COLO829 (cell line): Measurements from ENCODE around the gene SRSF6.
"Not testable (repeated sequence)": the region's sequence is repeated elsewhere in the genome, so short reads cannot be mapped to it uniquely, and the experiment has no call there.

Source experiments
- DNase-seq: peaks from one replicate; pipeline ENCODE4 v3.0.0; 2012; ENCODE audit warnings: low spot score

SRSF6 gene

GRCh38 chr20:43477193-43477592 is 19.5 kb downstream of the SRSF6 start:
- no peak for DNase-seq

DNA sequence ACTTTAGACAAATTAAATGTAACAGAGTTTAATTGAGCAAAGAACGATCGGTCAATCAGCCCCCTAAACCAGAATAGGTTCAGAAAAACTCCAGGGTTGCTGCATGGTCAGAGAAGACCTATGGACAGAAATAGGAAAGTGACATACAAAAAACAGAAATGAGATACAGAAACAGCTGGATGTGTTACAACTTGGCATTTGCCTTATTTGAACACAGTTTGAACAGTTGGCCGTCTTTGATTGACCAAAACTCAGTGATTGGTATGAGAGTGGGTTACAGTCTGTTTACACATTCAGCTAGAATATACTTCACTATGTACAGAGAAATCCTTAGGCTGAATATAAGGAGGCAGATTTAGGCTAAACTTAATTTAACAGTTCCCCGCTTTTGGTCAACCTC is 19.9 kb downstream of the SRSF6 start:
- no peak for DNase-seq

DNA sequence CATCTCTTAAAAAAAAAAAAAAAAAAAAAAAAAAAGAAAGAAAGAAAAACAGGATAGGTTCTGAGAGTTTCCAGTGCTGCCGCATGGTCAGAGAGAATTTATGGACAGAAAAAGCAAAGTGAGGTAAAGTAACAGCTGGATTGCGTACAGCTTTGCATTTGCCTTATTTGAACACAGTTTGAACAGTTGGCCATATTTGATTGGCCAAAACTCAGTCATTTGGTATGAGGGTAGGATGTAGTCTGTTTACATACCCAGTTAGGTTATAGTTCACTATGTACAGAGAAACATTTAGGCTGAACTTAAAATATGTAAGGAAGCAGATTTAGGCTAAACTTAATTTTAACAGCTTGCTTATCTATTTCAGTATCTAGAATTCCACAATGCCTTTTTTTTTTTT is 32.3 kb downstream of the SRSF6 start:
- DNase-seq: no peak

GRCh38 chr20:43492101-43492500 is 34.4 kb downstream of the SRSF6 start:
- DNase-seq: no peak

DNA sequence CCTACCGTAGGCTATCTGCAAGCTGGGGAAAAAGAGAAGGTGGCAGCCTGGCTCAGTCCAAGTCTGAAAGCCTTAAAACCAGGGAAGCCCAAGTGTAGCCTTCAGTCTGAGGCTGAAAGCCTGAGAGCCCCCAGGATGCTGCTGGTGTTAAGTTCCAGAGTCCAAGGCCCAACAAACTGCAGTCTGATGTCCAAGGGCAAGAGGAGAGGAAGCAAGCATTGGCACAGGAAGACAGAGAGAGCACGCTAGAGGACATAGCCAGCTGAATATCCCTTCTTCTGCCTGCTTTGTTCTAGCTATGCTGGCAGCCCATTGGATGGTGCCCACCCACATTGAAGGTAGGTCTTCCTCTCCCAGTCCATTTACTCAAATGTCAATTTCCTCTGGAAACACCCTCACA is 37.7 kb downstream of the SRSF6 start:
- no peak for DNase-seq

DNA sequence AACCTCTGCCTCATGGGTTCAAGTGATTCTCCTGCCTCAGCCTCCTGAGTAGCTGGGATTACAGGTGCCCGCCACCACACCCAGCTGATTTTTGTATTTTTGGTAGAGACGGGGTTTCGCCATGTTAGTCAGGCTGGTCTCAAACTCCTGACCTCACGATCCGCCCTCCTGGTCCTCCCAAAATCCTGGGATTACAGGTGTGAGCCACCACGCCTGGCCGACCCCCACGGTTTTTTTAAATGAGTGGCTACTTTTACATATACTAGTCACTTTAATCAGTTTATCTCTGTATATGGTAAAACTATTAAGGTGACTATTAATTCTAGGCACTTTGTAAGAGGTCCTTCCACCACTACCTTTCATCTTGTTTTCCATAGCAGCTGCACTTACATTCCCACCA is 44.3 kb downstream of the SRSF6 start:
- not testable (repeated sequence) for DNase-seq

DNA sequence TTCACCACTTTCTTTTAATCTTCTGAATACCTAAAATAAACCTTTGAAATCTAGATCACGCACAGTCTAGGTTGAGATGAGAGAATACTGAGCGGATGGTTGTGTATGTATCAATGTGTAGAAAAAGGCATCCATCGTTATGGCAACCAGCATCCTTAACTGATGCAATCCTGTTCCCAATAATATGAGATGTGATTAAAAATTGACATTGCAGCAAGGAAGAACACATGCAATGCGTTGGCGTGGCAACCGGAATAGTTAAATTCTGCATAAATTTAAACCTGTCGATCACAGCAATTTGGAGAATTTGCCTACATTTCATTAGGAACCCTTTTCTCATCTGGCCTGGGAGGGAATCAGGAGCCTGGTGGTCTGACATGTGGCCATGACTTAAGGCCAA is 48.5 kb downstream of the SRSF6 start:
- no peak for DNase-seq

GRCh38 chr20:43507150-43508080 is 49.7 kb downstream of the SRSF6 start, which contains the start of gene L3MBTL1:
TSS of gene L3MBTL1 (plus strand) at chr20:43507697. CDS start at chr20:43513504, 5,807 bp downstream.
- no peak for DNase-seq

- DNase-seq: no peak
Measured at GRCh38 chr20:43508106-43508505, 50.4 kb downstream of the SRSF6 start.

GRCh38 chr20:43508604-43509040 is 50.9 kb downstream of the SRSF6 start:
- DNase-seq: no peak

DNA sequence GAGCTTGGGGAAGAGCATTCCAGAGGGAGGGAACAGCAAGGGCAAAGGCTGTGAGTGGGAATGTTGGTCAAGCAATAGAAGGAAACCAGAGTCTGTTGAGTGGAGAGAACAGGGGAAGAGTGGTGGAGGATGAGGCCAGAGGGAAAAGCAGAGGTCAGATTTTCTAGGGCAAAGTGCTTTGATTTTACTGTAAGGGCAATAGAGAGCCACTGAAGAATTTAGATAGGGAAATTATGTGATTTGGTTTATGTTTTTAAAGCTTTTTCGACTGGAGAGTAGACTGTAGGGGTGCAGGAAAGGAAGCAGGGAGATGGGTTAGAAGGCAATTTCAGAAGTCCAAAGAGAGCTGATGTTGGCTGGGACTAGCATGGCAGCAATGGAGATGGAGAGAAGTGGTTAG is 54.2 kb downstream of the SRSF6 start:
- DNase-seq: no peak

- DNase-seq: no peak
Measured at GRCh38 chr20:43513372-43513930, 55.8 kb downstream of the SRSF6 start.
